ENCODE results near the gene ULBP1. TPM values are rescaled to one million over a fixed set of nuclear protein-coding genes. Genes with fewer than 3 reads are reported as not detected.

Gene ULBP1
- total RNA-seq, 1 experiment from 2014 or later: 1.6 TPM

GRCh38 chr6:149961728-149962425 lies 1.9 kb upstream of the ULBP1 start:
- Histone ChIP-seq H2BK5ac (ENCODE audit: insufficient read length, low read length) (no peak overlapping the region), H3K18ac (ENCODE audit: insufficient read length, low read depth, low read length) (no peak overlapping the region), H2AFZ (ENCODE audit: low read length) (no peak overlapping the region), H3K9ac (ENCODE audit: extremely low read depth, insufficient read length, low read length) (no peak overlapping the region), H3K4ac (ENCODE audit: low read depth, low read length) (no peak overlapping the region), H3T11ph (ENCODE audit: low read length) (no peak overlapping the region), H3K4me2 (ENCODE audit: insufficient read depth, insufficient read length, low read length) (no peak overlapping the region), H2BK20ac (ENCODE audit: low read depth, low read length, poor library complexity, severe bottlenecking) (no peak overlapping the region), H3K56ac (ENCODE audit: insufficient read length, low read depth, low read length) (no peak overlapping the region), H3K23me2 (ENCODE audit: insufficient read length, low read depth, low read length, poor library complexity, severe bottlenecking) (peaks cover 14% of the 10 kb centered on the region), H4K20me1 (ENCODE audit: control insufficient read depth, insufficient read depth, insufficient read length) (no peaks in the 10 kb centered on the region), H3K27me3 (ENCODE audit: insufficient read depth, low read length) (peaks cover 46% of the 10 kb centered on the region), H4K8ac (replicated peaks; ENCODE audit: insufficient read length, low read depth, low read length) (no peak overlapping the region), H3K79me1 (ENCODE audit: insufficient read depth, low read depth, low read length, poor library complexity, severe bottlenecking) (no peaks in the 10 kb centered on the region), H4K5ac (ENCODE audit: insufficient read length, low read depth, low read length) (no peak overlapping the region), H2AK5ac (ENCODE audit: insufficient read length, low read length) (no peak overlapping the region), H3K23ac (ENCODE audit: insufficient read length, low read depth, low read length) (no peak overlapping the region), H3K14ac (ENCODE audit: insufficient read depth, low read length) (no peak overlapping the region), H3K4me1 (ENCODE audit: insufficient read depth, low read length) (0 out of 2 replicates have a peak, but pooled peaks cover 2% of the 10 kb centered on the region), H2BK120ac (ENCODE audit: low read depth, low read length, poor library complexity, severe bottlenecking) (no peak overlapping the region), H3K27ac (ENCODE audit: insufficient read length, low read depth, low read length) (no peak overlapping the region), H3K79me2 (ENCODE audit: insufficient read depth, low read length) (no peaks in the 10 kb centered on the region), H3K9me3 (ENCODE audit: control insufficient read depth, low read depth, low read length) (no peaks in the 10 kb centered on the region), H2BK12ac (ENCODE audit: insufficient read length, low read depth, low read length) (no peak overlapping the region), H4K91ac (ENCODE audit: insufficient read length, low read depth, low read length) (no peak overlapping the region), H2BK15ac (ENCODE audit: low read depth, low read length) (no peak overlapping the region)
- WGBS (ENCODE audit: extremely low coverage, insufficient read length, low lambda C conversion rate): no CpG with 5 or more reads among the region's 6 CpGs
- no peak overlapping the region for H3K27ac Mint-ChIP-seq
- peaks cover 20 to 25% of the 10 kb centered on the region in 2 experiments for H3K4me1 Mint-ChIP-seq
- H3K9me3 Mint-ChIP-seq: no peaks in the 10 kb centered on the region; a peak in 1 of 5 replicates
- peak; percentile 59 for TF ChIP-seq CTCF (conservative IDR thresholded peaks at IDR 0.05)
- H3K36me3 Mint-ChIP-seq (ENCODE audit: insufficient read depth in 1 of 3, low read depth in 3 of 3): peaks cover 0 to 4% (median 0%) of the 10 kb centered on the region in 3 experiments; a peak in 2 of 7 replicates
- peaks cover 100% of the 10 kb centered on the region for H3K27me3 Mint-ChIP-seq (ENCODE audit: low read depth)
- DNase-seq: peak; percentile 64
- no peak overlapping the region for H3K4me3 Mint-ChIP-seq

Measured in H9 (cell line).